ENCODE measurements around the gene DHRS7B.
"Not testable (repeated sequence)": the region's sequence is repeated elsewhere in the genome, so short reads cannot be mapped to it uniquely, and the experiment has no call there.

The DHRS7B gene

GRCh38 chr17:21190078-21190477, 63.3 kb downstream of the DHRS7B start:
- no peak overlapping the region for H3K9ac ChIP-seq (ENCODE audit: low read length)
- WGBS (ENCODE audit: extremely low coverage, insufficient coverage, insufficient read length), result no CpG with 5 or more reads among the region's 6 CpGs
- no peaks in the 10 kb centered on the region for H3K79me2 ChIP-seq (ENCODE audit: control insufficient read depth, insufficient read depth, low read length, poor library complexity)

GRCh38 chr17:21191698-21192097, 64.9 kb downstream of the DHRS7B start:
- Histone ChIP-seq H3K23ac (ENCODE audit: low read length) (no peak overlapping the region), H3K27ac (ENCODE audit: low read depth, low read length) (no peak overlapping the region), H4K8ac (ENCODE audit: low read depth, low read length) (no peak overlapping the region), H4K91ac (ENCODE audit: low read depth, low read length) (no peak overlapping the region), H2AK5ac (ENCODE audit: low read length) (no peak overlapping the region), H2BK12ac (ENCODE audit: low read length) (no peak overlapping the region), H3K4me1 (ENCODE audit: control insufficient read depth in 1 of 2, insufficient read depth in 2 of 2, low read length in 2 of 2) (peaks cover 3 to 4% of the 10 kb centered on the region in 2 experiments), H2AFZ (ENCODE audit: insufficient read depth, low read length, poor library complexity) (no peak overlapping the region), H3K18ac (ENCODE audit: low read length) (no peak overlapping the region), H3K27me3 (ENCODE audit: insufficient read depth, low read length) (no peaks in the 10 kb centered on the region), H3K79me2 (ENCODE audit: control insufficient read depth, insufficient read depth, low read length, poor library complexity) (no peaks in the 10 kb centered on the region), H3K9me3 (ENCODE audit: insufficient read depth, low read depth, low read length) (peaks cover 3% of the 10 kb centered on the region), H2BK120ac (ENCODE audit: insufficient read depth, low read length, poor library complexity) (no peak overlapping the region), H3K4me3 (ENCODE audit: low read depth, low read length) (no peak overlapping the region), H3K36me3 (ENCODE audit: control insufficient read depth in 1 of 2, insufficient read depth in 2 of 2, low read length in 2 of 2) (peaks cover 6 to 14% of the 10 kb centered on the region in 2 experiments), H2BK5ac (ENCODE audit: low read depth, low read length, poor library complexity) (no peak overlapping the region), H3K14ac (ENCODE audit: low read length) (no peak overlapping the region), H3K9ac (ENCODE audit: low read length) (no peak overlapping the region), H3K4me2 (ENCODE audit: low read length) (no peak overlapping the region), H3K4ac (ENCODE audit: low read depth, low read length) (no peak overlapping the region), H4K12ac (ENCODE audit: low read depth, low read length) (no peak overlapping the region), H3K79me1 (ENCODE audit: low read length) (no peaks in the 10 kb centered on the region)
- WGBS (ENCODE audit: extremely low coverage, insufficient coverage, insufficient read length), result no CpG with 5 or more reads among the region's 2 CpGs
- no peak for DNase-seq

More at GRCh38 chr17:21190078-21190477, 63.3 kb downstream of the DHRS7B start:
- H3K27me3 ChIP-seq (ENCODE audit: insufficient read depth, low read length), result no peaks in the 10 kb centered on the region
- H3K23ac ChIP-seq (ENCODE audit: low read length), result no peak overlapping the region
- H2BK5ac ChIP-seq (ENCODE audit: low read depth, low read length, poor library complexity), result no peak overlapping the region
- no peak overlapping the region for H3K4ac ChIP-seq (ENCODE audit: low read depth, low read length)
- peaks cover 6 to 14% of the 10 kb centered on the region in 2 experiments for H3K36me3 ChIP-seq (ENCODE audit: control insufficient read depth in 1 of 2, insufficient read depth in 2 of 2, low read length in 2 of 2)
- no peak for DNase-seq
- no peak overlapping the region for H3K18ac ChIP-seq (ENCODE audit: low read length)
- H2AFZ ChIP-seq (ENCODE audit: insufficient read depth, low read length, poor library complexity), result no peak overlapping the region
- no peaks in the 10 kb centered on the region for H3K9me3 ChIP-seq (ENCODE audit: insufficient read depth, low read depth, low read length)
- no peak overlapping the region for H4K12ac ChIP-seq (ENCODE audit: low read depth, low read length)
- H4K91ac ChIP-seq (ENCODE audit: low read depth, low read length), result no peak overlapping the region
- no peak overlapping the region for H2BK120ac ChIP-seq (ENCODE audit: insufficient read depth, low read length, poor library complexity)
- no peaks in the 10 kb centered on the region for H3K79me1 ChIP-seq (ENCODE audit: low read length)
- no peak overlapping the region for H2BK12ac ChIP-seq (ENCODE audit: low read length)
- H3K4me3 ChIP-seq (ENCODE audit: low read depth, low read length), result no peak overlapping the region
- no peak overlapping the region for H4K8ac ChIP-seq (ENCODE audit: low read depth, low read length)
- no peak overlapping the region for H3K27ac ChIP-seq (ENCODE audit: low read depth, low read length)
- no peak overlapping the region for H3K14ac ChIP-seq (ENCODE audit: low read length)
- no peak overlapping the region for H2AK5ac ChIP-seq (ENCODE audit: low read length)
- H3K4me2 ChIP-seq (ENCODE audit: low read length), result no peak overlapping the region
- H3K4me1 ChIP-seq (ENCODE audit: control insufficient read depth in 1 of 2, insufficient read depth in 2 of 2, low read length in 2 of 2), result peaks cover 0 to 2% of the 10 kb centered on the region in 2 experiments

GRCh38 chr17:21192414-21192813, 65.7 kb downstream of the DHRS7B start:
- not testable (repeated sequence) for H3K23ac ChIP-seq (ENCODE audit: low read length); H4K12ac ChIP-seq (ENCODE audit: low read depth, low read length); H4K8ac ChIP-seq (ENCODE audit: low read depth, low read length); H2AK5ac ChIP-seq (ENCODE audit: low read length); H3K9ac ChIP-seq (ENCODE audit: low read length); H3K14ac ChIP-seq (ENCODE audit: low read length); H2AFZ ChIP-seq (ENCODE audit: insufficient read depth, low read length, poor library complexity); H3K4me3 ChIP-seq (ENCODE audit: low read depth, low read length); H2BK12ac ChIP-seq (ENCODE audit: low read length); H3K9me3 ChIP-seq (ENCODE audit: insufficient read depth, low read depth, low read length); H3K4ac ChIP-seq (ENCODE audit: low read depth, low read length); DNase-seq; H3K27me3 ChIP-seq (ENCODE audit: insufficient read depth, low read length); H2BK5ac ChIP-seq (ENCODE audit: low read depth, low read length, poor library complexity); H3K4me2 ChIP-seq (ENCODE audit: low read length); H3K27ac ChIP-seq (ENCODE audit: low read depth, low read length); H2BK120ac ChIP-seq (ENCODE audit: insufficient read depth, low read length, poor library complexity); H3K18ac ChIP-seq (ENCODE audit: low read length); H3K79me1 ChIP-seq (ENCODE audit: low read length); H4K91ac ChIP-seq (ENCODE audit: low read depth, low read length); H3K4me1 ChIP-seq (ENCODE audit: control insufficient read depth in 1 of 2, insufficient read depth in 2 of 2, low read length in 2 of 2); H3K79me2 ChIP-seq (ENCODE audit: control insufficient read depth, insufficient read depth, low read length, poor library complexity)
- peaks cover 10 to 20% of the 10 kb centered on the region in 2 experiments for H3K36me3 ChIP-seq (ENCODE audit: control insufficient read depth in 1 of 2, insufficient read depth in 2 of 2, low read length in 2 of 2)
- WGBS (ENCODE audit: extremely low coverage, insufficient coverage, insufficient read length), result no CpG with 5 or more reads among the region's 7 CpGs

- Histone ChIP-seq H2BK5ac (ENCODE audit: low read depth, low read length, poor library complexity) (no peak overlapping the region), H4K12ac (ENCODE audit: low read depth, low read length) (no peak overlapping the region), H3K14ac (ENCODE audit: low read length) (no peak overlapping the region), H3K36me3 (ENCODE audit: control insufficient read depth in 1 of 2, insufficient read depth in 2 of 2, low read length in 2 of 2) (peaks cover 16 to 26% of the 10 kb centered on the region in 2 experiments), H3K27ac (ENCODE audit: low read depth, low read length) (no peak overlapping the region), H4K91ac (ENCODE audit: low read depth, low read length) (no peak overlapping the region), H3K4me3 (ENCODE audit: low read depth, low read length) (no peak overlapping the region), H3K4ac (ENCODE audit: low read depth, low read length) (no peak overlapping the region), H3K27me3 (ENCODE audit: insufficient read depth, low read length) (no peaks in the 10 kb centered on the region), H3K9ac (ENCODE audit: low read length) (no peak overlapping the region), H4K8ac (ENCODE audit: low read depth, low read length) (no peak overlapping the region), H3K79me2 (ENCODE audit: control insufficient read depth, insufficient read depth, low read length, poor library complexity) (no peaks in the 10 kb centered on the region), H3K4me2 (ENCODE audit: low read length) (no peak overlapping the region), H3K4me1 (ENCODE audit: control insufficient read depth in 1 of 2, insufficient read depth in 2 of 2, low read length in 2 of 2) (peaks cover 3 to 4% of the 10 kb centered on the region in 2 experiments), H2BK12ac (ENCODE audit: low read length) (no peak overlapping the region), H2AFZ (ENCODE audit: insufficient read depth, low read length, poor library complexity) (no peak overlapping the region), H3K79me1 (ENCODE audit: low read length) (no peaks in the 10 kb centered on the region), H3K18ac (ENCODE audit: low read length) (no peak overlapping the region), H3K9me3 (ENCODE audit: insufficient read depth, low read depth, low read length) (peaks cover 3% of the 10 kb centered on the region), H2BK120ac (ENCODE audit: insufficient read depth, low read length, poor library complexity) (no peak overlapping the region), H2AK5ac (ENCODE audit: low read length) (no peak overlapping the region), H3K23ac (ENCODE audit: low read length) (no peak overlapping the region)
- DNase-seq, result no peak
- no CpG with 5 or more reads among the region's 5 CpGs for WGBS (ENCODE audit: extremely low coverage, insufficient coverage, insufficient read length)
These were observed 66.3 kb downstream of the DHRS7B start for GRCh38 chr17:21193031-21193430.
